AG04449 (cell line): ENCODE data around the gene SKIC2.

Experiments
- CTCF ChIA-PET: fragments of 350-600 bp; formaldehyde crosslinking; extraction: SDS; loops from one replicate; lab custom pipeline; 2021; ENCODE audit warnings: antibody characterized with exemption; lab: Yijun Ruan, JAX
- POLR2A ChIA-PET: fragments of 400-600, 350-600 bp; formaldehyde crosslinking; extraction: SDS; loops from one replicate; lab custom pipeline; 2020; ENCODE audit warnings: antibody characterized with exemption, inconsistent platforms; lab: Yijun Ruan, JAX
- DNase-seq: peaks from one replicate; pipeline ENCODE4 v3.0.0-alpha.2; 2010; ENCODE audit warnings: low read depth, low spot score
- H3K4me3 ChIP-seq: 2 replicates; pipeline ENCODE4 v1.5.1; 2011; ENCODE audit warnings: low read depth, mild to moderate bottlenecking, control low read depth, low read length
- CTCF ChIP-seq: IDR thresholded peaks from one replicate; pipeline ENCODE4 v1.5.1; 2011; ENCODE audit warnings: mild to moderate bottlenecking, moderate library complexity, low read length, control low read depth, inconsistent platforms; ENCODE audit not compliant: insufficient read depth; ENCODE audit errors: missing control alignments

SKIC2 gene

DNA sequence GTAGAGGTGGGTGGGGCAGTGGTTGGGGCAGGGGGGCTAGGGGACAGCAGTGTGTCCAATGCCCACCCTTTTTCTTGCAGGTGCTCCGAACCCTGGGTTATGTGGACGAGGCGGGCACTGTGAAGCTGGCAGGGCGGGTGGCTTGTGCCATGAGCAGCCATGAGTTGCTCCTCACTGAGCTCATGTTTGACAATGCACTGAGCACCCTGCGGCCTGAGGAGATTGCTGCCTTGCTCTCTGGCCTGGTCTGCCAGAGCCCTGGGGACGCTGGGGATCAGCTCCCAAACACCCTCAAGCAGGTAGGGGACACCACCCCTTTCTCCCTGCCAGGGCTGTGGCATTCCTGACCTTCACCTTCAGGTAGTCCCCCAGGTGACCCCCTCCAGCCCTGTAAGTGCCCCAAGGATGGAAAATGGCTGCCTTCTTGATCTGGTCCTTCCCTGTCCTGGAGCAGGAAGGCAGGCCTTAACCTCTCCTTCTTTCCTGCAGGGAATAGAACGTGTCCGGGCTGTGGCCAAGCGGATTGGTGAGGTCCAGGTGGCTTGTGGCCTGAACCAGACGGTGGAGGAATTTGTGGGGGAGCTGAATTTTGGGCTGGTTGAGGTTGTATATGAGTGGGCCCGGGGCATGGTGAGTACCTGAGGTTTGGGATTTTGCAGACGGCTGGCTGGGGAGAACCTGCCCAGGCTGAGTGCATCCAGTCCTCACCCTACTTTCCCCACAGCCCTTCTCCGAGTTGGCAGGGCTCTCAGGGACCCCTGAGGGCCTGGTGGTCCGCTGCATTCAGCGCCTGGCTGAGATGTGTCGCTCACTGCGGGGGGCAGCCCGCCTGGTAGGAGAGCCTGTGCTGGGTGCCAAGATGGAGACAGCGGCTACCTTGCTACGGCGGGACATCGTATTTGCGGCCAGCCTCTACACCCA is 10.1 kb downstream of the SKIC2 start:
- H3K4me3 ChIP-seq = no peak overlapping the region
- CTCF ChIA-PET = interaction anchor here (1.5 to 2.3 kb wide), 4 partner anchors 9 to 226 kb away, joined by 4 to 15 read pairs (median 7); partner anchors contain the start of gene SKIC2
- DNase-seq = no peak
- TF ChIP-seq CTCF = no peak
- POLR2A ChIA-PET = interaction anchor here (0.6 to 1.5 kb wide), 4 partner anchors 10 to 106 kb away, joined by 3 to 4 read pairs (median 3); partner anchors contain the start of genes CFB, NELFE and SKIC2

GRCh38 chr6:31969712-31970603 is 11.0 kb downstream of the SKIC2 start:
- ChIA-PET POLR2A (interaction anchor here (1.0 kb wide), 1 partner anchor 107 kb away, joined by 3 read pairs; no protein-coding TSS in a partner anchor), CTCF (interaction anchor here (0.8 to 2.3 kb wide), 4 partner anchors 10 to 225 kb away, joined by 3 to 15 read pairs (median 6); partner anchors contain the start of gene SKIC2)
- TF ChIP-seq CTCF = no peak
- no peak for DNase-seq
- H3K4me3 ChIP-seq = peak overlapping the region; percentile 98

GRCh38 chr6:31970604-31971271 is 11.8 kb downstream of the SKIC2 start:
- no peak for TF ChIP-seq CTCF
- ChIA-PET CTCF (interaction anchor here (0.8 to 2.3 kb wide), 6 partner anchors 7 to 225 kb away, joined by 3 to 15 read pairs (median 6); partner anchors contain the start of genes NELFE and SKIC2), POLR2A (interaction anchor here (1.8 to 2.1 kb wide), 3 partner anchors 9 to 158 kb away, joined by 5 to 16 read pairs (median 5); partner anchors contain the start of genes ATF6B, NELFE and SKIC2)
- H3K4me3 ChIP-seq = peak overlapping the region; percentile 98
- no peak for DNase-seq

DNA sequence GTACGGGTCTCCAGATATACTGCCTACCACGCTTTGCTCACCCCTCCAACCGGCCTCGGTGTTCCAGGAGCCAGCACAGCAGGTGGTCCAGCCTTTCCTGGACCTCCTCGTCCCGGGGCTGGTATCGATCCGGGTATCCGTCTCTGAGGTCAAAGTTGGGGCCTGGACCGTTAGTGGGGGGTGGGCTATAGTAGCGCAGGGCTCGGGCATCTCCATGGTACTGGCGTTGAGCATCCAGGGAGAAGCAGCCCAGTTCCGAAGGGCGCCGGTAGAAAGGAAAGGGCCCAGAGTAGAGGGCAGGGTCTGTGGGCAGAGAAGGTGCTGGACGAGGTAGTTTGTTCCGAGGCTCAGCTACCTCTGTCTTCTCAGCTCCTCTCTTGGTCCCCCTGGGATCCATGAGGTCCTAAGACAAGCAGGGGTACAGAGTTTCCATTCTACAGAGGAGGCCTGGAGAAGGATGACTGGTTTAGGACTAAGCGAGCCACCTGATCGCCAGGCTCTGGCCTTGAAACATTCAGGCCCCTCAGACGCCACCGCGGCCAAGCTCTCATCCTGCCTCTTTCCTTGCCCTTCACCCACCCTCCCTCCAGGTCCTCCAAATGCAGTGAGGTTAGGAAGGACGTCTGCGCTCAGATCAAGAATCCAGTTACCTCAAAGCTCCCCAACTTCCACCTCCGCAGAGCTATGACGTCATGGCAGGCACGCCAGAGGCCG is 12.5 kb downstream of the SKIC2 start:
- ChIA-PET POLR2A (interaction anchor here (0.8 to 2.1 kb wide), 10 partner anchors 10 to 218 kb away, joined by 3 to 16 read pairs (median 4); partner anchors contain the start of genes ATF6B, EGFL8, EHMT2 and NELFE), CTCF (interaction anchor here (0.7 to 1.8 kb wide), 4 partner anchors 8 to 77 kb away, joined by 3 to 9 read pairs (median 4); partner anchors contain the start of genes NELFE and SKIC2)
- no peak for DNase-seq
- no peak for TF ChIP-seq CTCF
- H3K4me3 ChIP-seq = peak overlapping the region; percentile 98
